HepG2 (cell line): ENCODE data around the gene PAM16. TPM values are rescaled to one million over a fixed set of nuclear protein-coding genes. Genes with fewer than 3 reads are reported as not detected.

ENCODE experiments used
- ATAC-seq: fragments of 200-7000 bp; cut with Tn5 transposase; 3 replicates; pipeline ENCODE4 v1.9.1; 2020; ENCODE audit warnings: mild to moderate bottlenecking, moderate library complexity
- BruUV-seq: library from RNA; stranded (reverse); fragments of 400-500 nt; replicated peaks from 2 replicates; lab custom pipeline; 2021; lab: Mats Ljungman, UMichigan
- CTCF ChIA-PET: fragments of 300-600 bp; formaldehyde crosslinking; extraction: SDS; loops from one replicate; lab custom pipeline; 2021; ENCODE audit warnings: low total read pairs, inconsistent platforms, low intra/inter-chr PET ratio; lab: Yijun Ruan, JAX
- POLR2A ChIA-PET: fragments of 350-600 bp; sonication (Branson Sonifier 250); formaldehyde crosslinking; loops from one replicate; lab custom pipeline; 2020; ENCODE audit warnings: antibody characterized with exemption, inconsistent platforms; lab: Yijun Ruan, JAX
- DNase-seq: peaks from one replicate; pipeline ENCODE4 v3.0.0-alpha.2; 2015; ENCODE audit warnings: low spot score
- FAIRE-seq: peaks from 3 replicates; lab custom pipeline; 2011; peaks lifted over from hg19 to GRCh38; lab: Jason Lieb, UNC
- H2AFZ ChIP-seq: one replicate; pipeline ENCODE4 v1.6.1; 2011; ENCODE audit warnings: low read length, inconsistent platforms
- H3K27ac ChIP-seq: fragments of 300-600 bp; 3 replicates; pipeline ENCODE4 v1.8.0; 2011; ENCODE audit warnings: mixed run types, mild to moderate bottlenecking, mixed read lengths, low read length, inconsistent platforms; ENCODE audit not compliant: insufficient read depth; ENCODE audit errors: extremely low read length
- H3K27me3 ChIP-seq, 2 experiments: fragments of 200-600 bp in 1 of 2; 2 replicates in 1 of 2; 3 replicates in 1 of 2; pipeline versions ENCODE4 v1.6.0 to v1.8.0; 2011; ENCODE audit warnings: low read length in 2 of 2, mild to moderate bottlenecking in 2 of 2, moderate library complexity in 2 of 2, inconsistent platforms in 1 of 2; ENCODE audit not compliant: insufficient read depth in 2 of 2, control insufficient read depth in 1 of 2
- H3K36me3 ChIP-seq, 2 experiments: fragments of 200-600 bp in 1 of 2; replicated peaks in 1 of 2; 2 replicates in 1 of 2; 3 replicates in 1 of 2; pipeline versions ENCODE4 v1.5.1 to v1.8.0; 2011; ENCODE audit warnings: low read length in 2 of 2, inconsistent platforms in 1 of 2; ENCODE audit not compliant: insufficient read depth in 2 of 2, control insufficient read depth in 1 of 2
- H3K4me1 ChIP-seq: 2 replicates; pipeline ENCODE4 v1.5.1; 2012; ENCODE audit warnings: low read length, inconsistent platforms; ENCODE audit not compliant: insufficient read depth
- H3K4me2 ChIP-seq: 2 replicates; pipeline ENCODE4 v1.6.0; 2011; ENCODE audit warnings: low read depth, low read length, inconsistent platforms
- H3K4me3 ChIP-seq, 3 experiments: fragments of 200-600 bp in 1 of 3; sonication (generic), shearing (Covaris generic) in 1 of 3; replicated peaks in 1 of 3; 2 replicates each; pipeline ENCODE4 v1.5.1; 2011 to 2016; ENCODE audit warnings: low read length in 3 of 3, inconsistent platforms in 2 of 3, low read depth in 2 of 3, mild to moderate bottlenecking in 2 of 3, control low read depth in 1 of 3, mixed read lengths in 1 of 3; ENCODE audit not compliant: insufficient read depth in 1 of 3
- H3K79me2 ChIP-seq: one replicate; pipeline ENCODE4 v1.6.1; 2011; ENCODE audit warnings: low read length, inconsistent platforms; ENCODE audit not compliant: insufficient read depth
- H3K9ac ChIP-seq: 2 replicates; pipeline ENCODE4 v1.6.0; 2011; ENCODE audit warnings: mild to moderate bottlenecking, low read depth, low read length, inconsistent platforms; ENCODE audit not compliant: insufficient read depth
- H3K9me3 ChIP-seq: 2 replicates; pipeline ENCODE4 v1.5.1; 2012; ENCODE audit warnings: mild to moderate bottlenecking, low read length
- H4K20me1 ChIP-seq: 2 replicates; pipeline ENCODE4 v1.6.0; 2011; ENCODE audit warnings: inconsistent platforms, mild to moderate bottlenecking, low read length, moderate library complexity; ENCODE audit not compliant: insufficient read depth
- ERF ChIP-seq: IDR thresholded peaks from 2 replicates; pipeline ENCODE4 v1.6.1; 2018; ENCODE audit warnings: missing biosample characterization, missing genetic modification reagents
- GZF1 ChIP-seq: sonication (generic); formaldehyde crosslinking; IDR thresholded peaks from 2 replicates; pipeline ENCODE4 v1.5.1; 2020; ENCODE audit warnings: mild to moderate bottlenecking, missing genetic modification reagents
- HOXA7 ChIP-seq: sonication (generic); formaldehyde crosslinking; IDR thresholded peaks from 2 replicates; pipeline ENCODE4 v1.8.1; 2022; ENCODE audit warnings: mild to moderate bottlenecking, missing genetic modification reagents, moderate library complexity
- KAT7 ChIP-seq: IDR thresholded peaks from 2 replicates; pipeline ENCODE4 v1.6.1; 2018; ENCODE audit warnings: borderline replicate concordance, missing compliant biosample characterization
- KDM4B ChIP-seq: sonication (generic); formaldehyde crosslinking; IDR thresholded peaks from 2 replicates; pipeline ENCODE4 v1.4.0; 2020; ENCODE audit warnings: missing genetic modification reagents
- SALL1 ChIP-seq: sonication (generic); formaldehyde crosslinking; IDR thresholded peaks from 2 replicates; pipeline ENCODE4 v1.8.0; 2022; ENCODE audit warnings: mild to moderate bottlenecking, missing genetic modification reagents
- SAP130 ChIP-seq: IDR thresholded peaks from 2 replicates; pipeline ENCODE4 v1.6.1; 2016; ENCODE audit warnings: low read depth
- SOX5 ChIP-seq: IDR thresholded peaks from 2 replicates; pipeline ENCODE4 v1.6.1; 2016; ENCODE audit warnings: borderline replicate concordance
- STAG1 ChIP-seq: sonication (generic); formaldehyde crosslinking; IDR thresholded peaks from 2 replicates; pipeline ENCODE4 v1.4.0; 2020; ENCODE audit warnings: missing genetic modification reagents
- ZFX ChIP-seq: sonication (generic); formaldehyde crosslinking; IDR thresholded peaks from 2 replicates; pipeline ENCODE4 v1.4.0; 2020; ENCODE audit warnings: mild to moderate bottlenecking, low read depth, missing genetic modification reagents, moderate library complexity
- ZMYM4 ChIP-seq: sonication (generic); formaldehyde crosslinking; IDR thresholded peaks from 2 replicates; pipeline ENCODE4 v1.8.1; 2023; ENCODE audit warnings: mild to moderate bottlenecking, missing genetic modification reagents
- ZNF644 ChIP-seq: IDR thresholded peaks from 2 replicates; pipeline ENCODE4 v1.6.1; 2016; ENCODE audit warnings: low read depth
- ZNF788 ChIP-seq: sonication (generic); formaldehyde crosslinking; IDR thresholded peaks from 2 replicates; pipeline ENCODE4 v1.5.0; 2020; ENCODE audit warnings: mild to moderate bottlenecking, missing genetic modification reagents, borderline replicate concordance
- WGBS: methylation state at CpG from one replicate; pipeline ENCODE4 v1.1.6; 2017; ENCODE audit warnings: low lambda C conversion rate; 5-methylcytosine and 5-hydroxymethylcytosine counted together
- in situ Hi-C: cut with HindIII; loops from 2 replicates; pipeline ENCODE4 v1.10.0; 2017; ENCODE audit warnings: low pct_unique_long_range_greater_than_20kb; ENCODE audit not compliant: extremely low pct_ligation_motif_present
- intact Hi-C: fragments of 100-400 bp; cut with micrococcal nuclease; formaldehyde crosslinking; loops from one replicate; pipeline ENCODE4 v1.10.0; 2022; ENCODE audit not compliant: unreplicated experiment
- polyA plus RNA-seq, 8 experiments: library from polyadenylated mRNA; depleted of rRNA in 3 of 8; stranded (reverse) in 7 of 8; unstranded in 1 of 8; fragments of >200 nt; fragmentation: Illumina TruSeq in 4 of 8; extraction: Trizol in 4 of 8; gene quantifications; 2 replicates each; pipeline versions ENCODE4 v1.2.1 to v1.2.3, GENCODE V29; 2011 to 2016; ENCODE audit warnings: low read depth in 4 of 8, missing spikeins in 1 of 8, mixed read lengths in 1 of 8; ENCODE audit not compliant: insufficient read depth in 1 of 8
- total RNA-seq, 5 experiments: library from RNA; depleted of rRNA; stranded (reverse); fragments of >200 nt; fragmentation: Illumina TruSeq; extraction: Trizol; gene quantifications; 2 replicates each; pipeline ENCODE4 v1.2.3, GENCODE V29; 2016; ENCODE audit warnings: low read depth in 1 of 5
- TF ChIP-seq, protein P1 (sequence below): sonication (generic); formaldehyde crosslinking; IDR thresholded peaks from 2 replicates; pipeline ENCODE4 v1.4.0; 2020; ENCODE audit warnings: low read depth, missing genetic modification reagents
- TF ChIP-seq, protein P2 (sequence below): sonication (generic); formaldehyde crosslinking; IDR thresholded peaks from 2 replicates; pipeline ENCODE4 v1.4.0; 2020; ENCODE audit warnings: missing genetic modification reagents, borderline replicate concordance

Gene PAM16
- total and polyA plus RNA-seq, 2 of the 13 experiments (the other 11 are each of a cell fraction or from before 2014, with no cell fraction given), result 51.5 to 51.8 TPM

DNA sequence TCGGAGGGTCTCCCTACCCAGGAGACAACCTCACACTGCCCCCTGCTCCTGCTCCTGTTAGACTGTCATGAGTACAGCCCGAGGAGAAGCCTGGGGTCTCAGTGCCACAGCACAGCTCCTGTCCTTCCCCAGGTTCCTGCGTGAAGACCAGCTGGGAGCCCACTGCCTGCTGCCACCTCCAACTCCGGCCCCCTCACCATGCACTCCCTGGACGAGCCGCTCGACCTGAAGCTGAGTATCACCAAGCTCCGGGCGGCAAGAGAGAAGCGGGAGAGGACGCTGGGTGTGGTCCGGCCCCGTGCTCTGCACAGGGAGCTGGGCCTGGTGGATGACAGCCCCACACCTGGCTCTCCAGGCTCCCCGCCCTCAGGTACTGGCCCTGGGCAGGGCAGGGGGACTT lies 19.0 kb downstream of the PAM16 start (continued):
- TF ChIP-seq, protein P1, sequence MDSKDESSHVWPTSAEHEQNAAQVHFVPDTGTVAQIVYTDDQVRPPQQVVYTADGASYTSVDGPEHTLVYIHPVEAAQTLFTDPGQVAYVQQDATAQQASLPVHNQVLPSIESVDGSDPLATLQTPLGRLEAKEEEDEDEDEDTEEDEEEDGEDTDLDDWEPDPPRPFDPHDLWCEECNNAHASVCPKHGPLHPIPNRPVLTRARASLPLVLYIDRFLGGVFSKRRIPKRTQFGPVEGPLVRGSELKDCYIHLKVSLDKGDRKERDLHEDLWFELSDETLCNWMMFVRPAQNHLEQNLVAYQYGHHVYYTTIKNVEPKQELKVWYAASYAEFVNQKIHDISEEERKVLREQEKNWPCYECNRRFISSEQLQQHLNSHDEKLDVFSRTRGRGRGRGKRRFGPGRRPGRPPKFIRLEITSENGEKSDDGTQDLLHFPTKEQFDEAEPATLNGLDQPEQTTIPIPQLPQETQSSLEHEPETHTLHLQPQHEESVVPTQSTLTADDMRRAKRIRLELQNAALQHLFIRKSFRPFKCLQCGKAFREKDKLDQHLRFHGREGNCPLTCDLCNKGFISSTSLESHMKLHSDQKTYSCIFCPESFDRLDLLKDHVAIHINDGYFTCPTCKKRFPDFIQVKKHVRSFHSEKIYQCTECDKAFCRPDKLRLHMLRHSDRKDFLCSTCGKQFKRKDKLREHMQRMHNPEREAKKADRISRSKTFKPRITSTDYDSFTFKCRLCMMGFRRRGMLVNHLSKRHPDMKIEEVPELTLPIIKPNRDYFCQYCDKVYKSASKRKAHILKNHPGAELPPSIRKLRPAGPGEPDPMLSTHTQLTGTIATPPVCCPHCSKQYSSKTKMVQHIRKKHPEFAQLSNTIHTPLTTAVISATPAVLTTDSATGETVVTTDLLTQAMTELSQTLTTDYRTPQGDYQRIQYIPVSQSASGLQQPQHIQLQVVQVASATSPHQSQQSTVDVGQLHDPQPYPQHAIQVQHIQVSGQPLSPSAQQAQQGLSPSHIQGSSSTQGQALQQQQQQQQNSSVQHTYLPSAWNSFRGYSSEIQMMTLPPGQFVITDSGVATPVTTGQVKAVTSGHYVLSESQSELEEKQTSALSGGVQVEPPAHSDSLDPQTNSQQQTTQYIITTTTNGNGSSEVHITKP (CRISPR knock-in tag), result no peak

DNA sequence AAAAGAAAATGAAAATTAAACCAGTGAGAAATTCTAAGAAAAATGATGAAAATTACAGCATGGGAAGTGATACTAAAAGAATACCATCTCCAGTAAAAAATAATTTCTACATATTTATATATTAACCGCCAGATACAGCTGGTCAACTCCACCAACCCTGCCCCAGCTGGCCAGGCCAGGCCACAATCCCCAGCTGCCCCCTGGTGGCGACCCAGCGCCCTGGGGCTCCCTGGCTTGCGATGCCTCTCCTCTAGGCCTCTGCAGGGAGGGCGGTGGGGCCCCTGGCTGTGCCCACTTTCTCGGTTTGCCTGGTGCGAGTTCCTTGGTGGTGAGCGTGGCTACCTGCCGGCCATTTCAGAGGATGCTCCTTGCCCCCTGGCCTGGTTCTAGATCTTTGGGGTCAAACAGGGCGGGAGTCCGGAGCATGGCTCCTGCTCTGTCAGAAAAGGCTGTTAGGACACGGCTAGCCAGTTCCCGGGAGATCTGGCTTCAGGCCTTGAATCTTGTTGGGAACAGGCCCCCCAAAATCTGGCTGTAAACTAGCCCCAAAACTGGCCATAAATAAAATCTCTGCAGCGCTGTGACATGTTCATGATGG lies 20.7 kb downstream of the PAM16 start:
- no TSS peak for BruUV-seq
- H3K36me3 ChIP-seq, result no peaks in the 10 kb centered on the region
- H3K4me2 ChIP-seq, result no peak overlapping the region
- FAIRE-seq (peak; percentile 26), DNase-seq (peak; percentile 51), ATAC-seq (peak; percentile 67)
- CTCF ChIA-PET, result interaction anchor here (1.2 to 5.6 kb wide), 7 partner anchors 18 to 130 kb away, joined by 3 to 69 read pairs (median 13); no protein-coding TSS in a partner anchor
- no peak overlapping the region for H3K4me3 ChIP-seq
- peaks cover 31% of the 10 kb centered on the region for H3K4me1 ChIP-seq
- no peak overlapping the region for H3K9ac ChIP-seq
- H3K27ac ChIP-seq, result no peak overlapping the region
- no peak overlapping the region for H2AFZ ChIP-seq
- in situ Hi-C loops, result no loop called here
- no peaks in the 10 kb centered on the region for H3K79me2 ChIP-seq
- H3K9me3 ChIP-seq, result no peaks in the 10 kb centered on the region
- intact Hi-C loops, result loop anchor here (1.0 kb wide), 3 partner anchors 16 to 130 kb away; no protein-coding TSS in a partner anchor
- no peaks in the 10 kb centered on the region for H3K27me3 ChIP-seq
- POLR2A ChIA-PET, result interaction anchor here (0.9 kb wide), 1 partner anchor 77 kb away, joined by 3 read pairs; no protein-coding TSS in a partner anchor
- 56% methylated on average over 2 of the region's 14 CpGs for WGBS
- no peaks in the 10 kb centered on the region for H4K20me1 ChIP-seq
- TF ChIP-seq GZF1 (CRISPR knock-in tag), result no peak
- TF ChIP-seq STAG1, result peak; percentile 98
- peak; percentile 35; the same call in 1 of the 2 replicates for TF ChIP-seq KDM4B (CRISPR knock-in tag)
- TF ChIP-seq, protein P2, sequence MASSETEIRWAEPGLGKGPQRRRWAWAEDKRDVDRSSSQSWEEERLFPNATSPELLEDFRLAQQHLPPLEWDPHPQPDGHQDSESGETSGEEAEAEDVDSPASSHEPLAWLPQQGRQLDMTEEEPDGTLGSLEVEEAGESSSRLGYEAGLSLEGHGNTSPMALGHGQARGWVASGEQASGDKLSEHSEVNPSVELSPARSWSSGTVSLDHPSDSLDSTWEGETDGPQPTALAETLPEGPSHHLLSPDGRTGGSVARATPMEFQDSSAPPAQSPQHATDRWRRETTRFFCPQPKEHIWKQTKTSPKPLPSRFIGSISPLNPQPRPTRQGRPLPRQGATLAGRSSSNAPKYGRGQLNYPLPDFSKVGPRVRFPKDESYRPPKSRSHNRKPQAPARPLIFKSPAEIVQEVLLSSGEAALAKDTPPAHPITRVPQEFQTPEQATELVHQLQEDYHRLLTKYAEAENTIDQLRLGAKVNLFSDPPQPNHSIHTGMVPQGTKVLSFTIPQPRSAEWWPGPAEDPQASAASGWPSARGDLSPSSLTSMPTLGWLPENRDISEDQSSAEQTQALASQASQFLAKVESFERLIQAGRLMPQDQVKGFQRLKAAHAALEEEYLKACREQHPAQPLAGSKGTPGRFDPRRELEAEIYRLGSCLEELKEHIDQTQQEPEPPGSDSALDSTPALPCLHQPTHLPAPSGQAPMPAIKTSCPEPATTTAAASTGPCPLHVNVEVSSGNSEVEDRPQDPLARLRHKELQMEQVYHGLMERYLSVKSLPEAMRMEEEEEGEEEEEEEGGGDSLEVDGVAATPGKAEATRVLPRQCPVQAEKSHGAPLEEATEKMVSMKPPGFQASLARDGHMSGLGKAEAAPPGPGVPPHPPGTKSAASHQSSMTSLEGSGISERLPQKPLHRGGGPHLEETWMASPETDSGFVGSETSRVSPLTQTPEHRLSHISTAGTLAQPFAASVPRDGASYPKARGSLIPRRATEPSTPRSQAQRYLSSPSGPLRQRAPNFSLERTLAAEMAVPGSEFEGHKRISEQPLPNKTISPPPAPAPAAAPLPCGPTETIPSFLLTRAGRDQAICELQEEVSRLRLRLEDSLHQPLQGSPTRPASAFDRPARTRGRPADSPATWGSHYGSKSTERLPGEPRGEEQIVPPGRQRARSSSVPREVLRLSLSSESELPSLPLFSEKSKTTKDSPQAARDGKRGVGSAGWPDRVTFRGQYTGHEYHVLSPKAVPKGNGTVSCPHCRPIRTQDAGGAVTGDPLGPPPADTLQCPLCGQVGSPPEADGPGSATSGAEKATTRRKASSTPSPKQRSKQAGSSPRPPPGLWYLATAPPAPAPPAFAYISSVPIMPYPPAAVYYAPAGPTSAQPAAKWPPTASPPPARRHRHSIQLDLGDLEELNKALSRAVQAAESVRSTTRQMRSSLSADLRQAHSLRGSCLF (CRISPR knock-in tag), result no peak
- TF ChIP-seq ZMYM4 (CRISPR knock-in tag), result no peak
- TF ChIP-seq ZNF788 (CRISPR knock-in tag), result peak; percentile 66; the same call in 1 of the 2 replicates
- 0 out of 2 replicates have a peak, but pooled peaks have one; percentile 35 for TF ChIP-seq SALL1
- TF ChIP-seq ZNF644, result no peak
- 0 out of 2 replicates have a peak, but pooled peaks have one; percentile 23 for TF ChIP-seq ERF (CRISPR knock-in tag)
- TF ChIP-seq SOX5 (CRISPR knock-in tag), result peak; percentile 42; the same call in 1 of the 2 replicates
- 0 out of 2 replicates have a peak, but pooled peaks have one; percentile 51 for TF ChIP-seq KAT7 (CRISPR knock-in tag)
- TF ChIP-seq ZFX (CRISPR knock-in tag), result peak; percentile 61; the same call in 1 of the 2 replicates
- TF ChIP-seq HOXA7 (CRISPR knock-in tag), result no peak
- TF ChIP-seq SAP130 (CRISPR knock-in tag), result peak; percentile 32; the same call in 1 of the 2 replicates
